Right lobe of liver (tissue), 4 donors: ENCODE data around the gene HOXA2.

Source experiments
- POLR2A ChIP-seq: fragments of 450-650 bp; IDR thresholded peaks from one replicate; pipeline ENCODE4 v1.6.1; 2017; ENCODE audit warnings: antibody characterized with exemption, mild to moderate bottlenecking
- TF ChIP-seq, protein P1 (sequence below), 4 donors: fragments of 200-600 bp in 3 of 4; fragments of 450-650 bp in 1 of 4; IDR thresholded peaks; one replicate each; pipeline versions ENCODE4 v1.5.1 to v1.8.0; 2016 to 2022; ENCODE audit warnings: antibody characterized with exemption in 4 of 4, mild to moderate bottlenecking in 2 of 4
- donor health status: DM: no; HTN: no; CAD: no.
- donor health status: DM: no; HTN: no; CAD: no.
- donor health status: DM: no; HTN: yes; CAD: no.

GRCh38 chr7:27103489-27104226 is 1.2 kb upstream of the HOXA2 start:
- TF ChIP-seq, protein P1, sequence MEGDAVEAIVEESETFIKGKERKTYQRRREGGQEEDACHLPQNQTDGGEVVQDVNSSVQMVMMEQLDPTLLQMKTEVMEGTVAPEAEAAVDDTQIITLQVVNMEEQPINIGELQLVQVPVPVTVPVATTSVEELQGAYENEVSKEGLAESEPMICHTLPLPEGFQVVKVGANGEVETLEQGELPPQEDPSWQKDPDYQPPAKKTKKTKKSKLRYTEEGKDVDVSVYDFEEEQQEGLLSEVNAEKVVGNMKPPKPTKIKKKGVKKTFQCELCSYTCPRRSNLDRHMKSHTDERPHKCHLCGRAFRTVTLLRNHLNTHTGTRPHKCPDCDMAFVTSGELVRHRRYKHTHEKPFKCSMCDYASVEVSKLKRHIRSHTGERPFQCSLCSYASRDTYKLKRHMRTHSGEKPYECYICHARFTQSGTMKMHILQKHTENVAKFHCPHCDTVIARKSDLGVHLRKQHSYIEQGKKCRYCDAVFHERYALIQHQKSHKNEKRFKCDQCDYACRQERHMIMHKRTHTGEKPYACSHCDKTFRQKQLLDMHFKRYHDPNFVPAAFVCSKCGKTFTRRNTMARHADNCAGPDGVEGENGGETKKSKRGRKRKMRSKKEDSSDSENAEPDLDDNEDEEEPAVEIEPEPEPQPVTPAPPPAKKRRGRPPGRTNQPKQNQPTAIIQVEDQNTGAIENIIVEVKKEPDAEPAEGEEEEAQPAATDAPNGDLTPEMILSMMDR (IDR thresholded peaks at IDR 0.05): no peak
- no peak for TF ChIP-seq POLR2A
